GM06990 (cell line): Measurements from ENCODE around the gene KPNA6.

ENCODE experiments used
- DNase-seq: peaks from one replicate; pipeline ENCODE4 v3.0.0-alpha.2; 2011; ENCODE audit not compliant: insufficient read length; ENCODE audit errors: extremely low read depth
- H3K27me3 ChIP-seq: replicated peaks from 2 replicates; pipeline ENCODE4 v1.6.0; 2011; ENCODE audit warnings: low read length; ENCODE audit not compliant: control insufficient read depth, insufficient read depth
- H3K36me3 ChIP-seq: 2 replicates; pipeline ENCODE4 v1.5.1; 2011; ENCODE audit warnings: low read length; ENCODE audit not compliant: control insufficient read depth, insufficient read depth
- H3K4me3 ChIP-seq: replicated peaks from 2 replicates; pipeline ENCODE4 v1.5.1; 2011; ENCODE audit warnings: low read depth, mild to moderate bottlenecking, control low read depth, low read length
- CTCF ChIP-seq: IDR thresholded peaks from 2 replicates; pipeline ENCODE4 v1.5.1; 2011; ENCODE audit warnings: low read length, control low read depth, mild to moderate bottlenecking, inconsistent platforms; ENCODE audit not compliant: insufficient read depth, poor library complexity, severe bottlenecking

Gene KPNA6

GRCh38 chr1:32194984-32195383, 87.1 kb downstream of the KPNA6 start:
- no peak for TF ChIP-seq CTCF
- no peak overlapping the region for H3K4me3 ChIP-seq
- H3K36me3 ChIP-seq = peaks cover 64% of the 10 kb centered on the region
- DNase-seq = no peak
- no peaks in the 10 kb centered on the region for H3K27me3 ChIP-seq

GRCh38 chr1:32195531-32195930, 87.7 kb downstream of the KPNA6 start:
- TF ChIP-seq CTCF = no peak
- Histone ChIP-seq H3K27me3 (no peaks in the 10 kb centered on the region), H3K36me3 (peaks cover 58% of the 10 kb centered on the region), H3K4me3 (no peak overlapping the region)
- no peak for DNase-seq

GRCh38 chr1:32195972-32196823, 88.3 kb downstream of the KPNA6 start:
- H3K36me3 ChIP-seq = peaks cover 53% of the 10 kb centered on the region

GRCh38 chr1:32197074-32197473, 89.2 kb downstream of the KPNA6 start:
- Histone ChIP-seq H3K36me3 (peaks cover 44% of the 10 kb centered on the region), H3K27me3 (no peaks in the 10 kb centered on the region), H3K4me3 (no peak overlapping the region)
- no peak for TF ChIP-seq CTCF
- DNase-seq = no peak

More at GRCh38 chr1:32195972-32196823, 88.3 kb downstream of the KPNA6 start:
- H3K4me3 ChIP-seq = no peak overlapping the region
- no peaks in the 10 kb centered on the region for H3K27me3 ChIP-seq
- no peak for TF ChIP-seq CTCF
- DNase-seq = no peak

- DNase-seq = no peak
- TF ChIP-seq CTCF = no peak
- H3K36me3 ChIP-seq = peaks cover 39% of the 10 kb centered on the region
- H3K27me3 ChIP-seq = no peaks in the 10 kb centered on the region
- H3K4me3 ChIP-seq = no peak overlapping the region
Measured at GRCh38 chr1:32197837-32198236, 90.0 kb downstream of the KPNA6 start.
